GM11168 (cell line): Measurements from ENCODE around the gene MRPL43.

ENCODE experiments used
- in situ Hi-C: fragments of 300-500 bp; cut with MboI; formaldehyde crosslinking; loops from one replicate; pipeline ENCODE4 v1.12.0; 2022; ENCODE audit warnings: low sequenced_read_pairs; ENCODE audit not compliant: unreplicated experiment

Gene MRPL43

DNA sequence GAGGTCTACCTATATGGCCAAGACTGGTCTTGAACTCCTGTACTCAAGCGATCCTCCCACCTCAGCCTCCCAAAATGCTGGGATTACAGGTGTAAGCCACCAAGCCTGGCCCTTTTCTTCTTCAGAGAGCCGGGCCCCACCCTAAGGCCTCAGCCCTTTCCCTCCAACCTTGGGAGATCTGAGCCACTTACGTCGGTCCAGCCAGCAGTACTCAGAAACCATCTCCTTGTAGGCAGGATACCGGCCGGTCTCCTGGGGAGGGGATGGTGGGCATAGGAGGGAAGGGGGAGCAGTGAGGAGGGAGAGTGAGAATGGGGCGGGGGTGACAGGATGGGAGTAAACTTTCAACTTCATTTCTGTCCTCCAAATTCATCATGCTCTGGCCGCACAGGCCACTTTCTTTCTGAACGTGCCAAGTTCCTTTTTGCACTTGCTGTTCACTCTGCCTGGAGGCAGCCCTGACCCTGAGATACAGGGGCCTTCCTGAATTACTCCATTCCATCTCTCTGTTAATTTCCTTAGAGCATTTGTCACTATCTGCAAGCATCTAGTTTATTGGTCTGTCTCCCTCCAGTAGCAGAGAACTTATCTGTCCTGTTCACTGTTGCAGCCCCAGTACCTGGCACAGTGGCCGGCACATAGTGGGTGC lies 33.3 kb upstream of the MRPL43 start:
- in situ Hi-C loops, result no loop called here

DNA sequence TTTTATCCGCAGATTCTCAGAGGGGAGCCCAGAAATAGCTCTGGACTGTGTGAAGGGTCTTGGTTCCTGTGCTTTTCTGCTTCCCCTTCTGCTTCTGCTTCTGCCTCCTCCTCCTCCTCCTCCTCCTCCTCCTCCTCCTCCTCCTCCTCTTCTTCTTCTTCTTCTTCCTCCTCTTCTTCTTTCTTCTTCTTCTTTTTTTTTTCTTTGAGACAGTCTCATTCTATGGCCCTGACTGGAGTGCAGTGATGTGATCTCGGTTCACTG lies 32.1 kb upstream of the MRPL43 start:
- in situ Hi-C loops, result no loop called here

DNA sequence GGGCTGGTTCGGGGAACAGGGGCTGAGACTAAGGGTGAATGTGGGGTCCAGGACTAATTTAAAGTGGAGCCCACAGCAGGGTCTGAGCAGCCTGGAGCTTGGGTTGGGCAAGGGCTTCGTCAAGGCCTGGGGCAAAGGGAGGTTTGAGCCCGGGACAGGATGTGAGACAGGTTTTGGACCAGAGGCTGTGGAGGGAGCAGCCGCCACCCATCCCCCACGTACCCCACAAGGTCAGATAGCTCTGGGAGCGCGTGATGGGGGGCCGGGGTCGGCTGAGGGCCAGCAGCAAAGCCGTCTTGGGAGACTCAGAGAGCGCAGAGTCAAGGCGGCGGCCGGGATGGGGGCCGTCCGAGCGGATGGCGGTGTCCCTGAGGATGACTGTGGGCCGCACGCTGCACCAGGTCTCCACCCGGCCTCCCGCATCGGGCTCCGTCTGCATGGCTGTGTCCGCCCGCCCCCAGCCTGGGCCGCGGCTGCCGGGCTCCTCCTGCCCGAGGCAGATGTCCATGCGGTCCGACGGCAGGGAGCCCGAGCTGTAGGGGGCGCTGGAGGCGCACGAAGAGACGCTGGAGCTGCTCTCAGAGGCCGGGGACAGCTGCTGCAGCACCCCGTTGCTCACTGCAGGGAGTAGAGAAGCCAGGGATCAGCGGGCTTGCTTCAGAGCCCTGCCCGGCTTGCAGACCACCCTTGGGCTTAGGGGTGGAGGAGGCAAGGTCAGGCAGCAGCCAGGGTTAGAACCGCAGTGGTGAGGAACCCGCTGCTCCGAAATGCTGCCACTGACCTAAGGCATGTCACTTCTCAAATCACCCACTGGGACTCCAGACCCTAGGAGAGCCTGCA lies 31.5 kb upstream of the MRPL43 start:
- in situ Hi-C loops, result no loop called here

DNA sequence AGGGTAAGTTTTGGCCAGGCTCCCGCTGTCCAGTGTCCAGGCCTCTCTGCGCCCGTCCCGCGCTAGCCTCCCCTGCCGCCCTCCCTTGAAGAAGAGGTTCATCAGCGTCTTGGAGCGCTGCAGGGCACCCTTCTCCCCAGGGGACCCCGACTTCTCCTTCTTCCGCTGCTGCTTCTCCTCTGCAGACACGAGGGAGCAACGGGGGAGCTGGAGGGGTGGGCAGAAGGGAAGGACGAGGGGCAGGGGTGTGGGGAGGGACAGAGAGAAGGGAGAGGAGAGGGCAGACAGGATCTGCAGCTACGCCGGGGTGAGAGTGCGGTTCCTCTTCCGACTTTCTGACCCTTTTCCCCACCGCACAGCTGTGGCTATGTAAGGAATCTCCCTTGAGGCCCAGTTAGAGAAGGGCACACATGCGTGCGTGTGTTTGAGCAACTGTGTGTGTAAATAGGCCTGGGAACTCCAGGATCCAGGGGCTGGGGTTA lies 30.9 kb upstream of the MRPL43 start:
- in situ Hi-C loops, result no loop called here

DNA sequence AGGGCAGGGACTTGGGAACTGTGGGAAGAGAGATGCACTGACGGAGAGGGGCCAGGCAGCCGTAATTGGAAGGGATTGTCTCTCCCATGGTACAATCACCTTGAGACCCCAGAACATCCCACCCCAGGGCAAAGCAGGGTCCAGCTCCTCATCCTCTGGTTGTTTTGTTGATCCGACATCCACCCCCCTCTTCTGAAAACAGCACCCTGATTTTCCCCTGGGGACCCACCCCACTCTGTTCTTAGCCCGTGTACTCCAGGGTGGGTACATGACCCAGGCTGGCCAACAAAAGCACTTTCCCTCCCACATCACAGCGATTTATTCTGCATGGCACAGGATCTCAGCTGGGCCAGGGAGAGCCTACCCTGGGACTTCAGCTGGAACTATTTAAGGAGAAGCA lies 29.5 kb upstream of the MRPL43 start:
- in situ Hi-C loops, result no loop called here

DNA sequence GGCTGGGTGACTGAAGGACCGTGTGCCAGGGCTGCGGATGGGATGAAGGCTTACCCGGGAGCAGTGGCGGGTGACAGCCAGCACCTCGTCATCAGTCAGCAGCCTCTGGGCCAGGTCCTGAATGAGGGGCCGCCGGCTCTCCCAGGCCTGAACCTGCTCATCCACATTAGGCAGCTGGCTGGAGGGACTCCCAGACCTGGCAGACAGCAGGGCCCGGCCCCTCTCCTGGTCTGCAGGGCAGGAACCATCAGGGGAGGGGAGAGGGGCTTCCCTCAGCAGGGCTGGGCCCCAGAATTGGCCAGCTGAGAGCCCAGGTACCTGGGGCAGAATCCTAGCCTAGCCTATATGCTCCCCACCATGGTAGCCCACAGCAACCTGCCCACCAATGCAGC lies 28.3 kb upstream of the MRPL43 start:
- in situ Hi-C loops, result no loop called here

DNA sequence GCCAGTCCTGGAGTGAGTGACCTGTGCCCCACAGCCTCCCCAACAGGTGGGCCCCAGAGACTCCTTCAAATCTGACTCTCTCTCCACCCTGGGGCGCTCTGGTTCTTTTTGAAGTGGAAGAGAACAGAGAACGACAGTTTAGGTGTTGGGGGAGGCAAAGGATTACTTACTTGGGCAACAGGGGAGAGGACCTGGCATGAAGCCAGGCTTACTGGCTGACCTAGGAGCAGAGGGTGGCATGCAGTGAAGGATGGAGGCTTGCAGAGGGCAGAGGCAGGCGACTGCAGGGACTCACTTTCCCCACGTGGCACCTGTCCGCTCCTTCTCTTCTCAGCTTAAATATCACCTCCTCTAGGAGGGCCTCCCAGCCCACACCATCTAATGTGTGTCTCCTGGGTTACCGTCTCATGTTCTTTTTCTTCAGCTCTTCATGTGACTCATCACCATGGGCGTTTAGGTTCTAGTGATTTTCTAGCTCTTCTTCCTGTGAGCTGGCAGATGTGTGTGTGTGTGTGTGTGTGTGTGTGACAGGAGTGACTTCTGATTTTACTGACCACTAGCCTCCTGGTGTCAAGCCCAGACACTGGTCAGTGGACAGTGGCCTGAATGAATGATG lies 27.8 kb upstream of the MRPL43 start:
- in situ Hi-C loops, result no loop called here

DNA sequence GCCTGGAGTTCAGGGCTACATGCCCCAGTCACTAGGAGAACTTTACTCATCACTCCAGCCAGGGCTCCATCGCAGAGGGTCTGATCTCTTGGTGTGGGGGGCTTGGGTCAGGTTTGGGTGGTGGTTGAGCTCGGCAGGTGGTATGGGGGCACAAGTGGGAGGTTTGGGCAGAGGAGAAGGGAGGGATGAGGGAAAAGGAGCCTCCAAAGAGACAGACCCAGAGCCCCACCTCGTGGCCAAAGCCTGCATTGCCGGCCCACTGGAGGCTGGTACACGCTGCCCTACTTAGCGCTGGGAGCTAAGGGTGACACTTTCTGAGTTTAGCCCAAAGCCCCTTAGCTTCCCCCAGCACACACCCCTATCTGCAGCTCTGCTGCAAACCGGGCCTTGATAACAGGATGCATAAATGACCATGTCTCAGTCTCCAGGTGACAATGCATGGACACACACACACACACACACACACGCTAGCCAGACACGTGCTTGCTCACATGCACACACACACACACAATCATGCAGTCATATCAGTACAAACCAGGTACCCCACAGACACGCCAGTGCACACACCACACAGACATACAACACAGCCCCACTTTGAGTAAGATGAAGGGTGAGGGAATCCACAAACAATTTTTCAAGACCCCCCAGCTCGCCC lies 27.1 kb upstream of the MRPL43 start:
- in situ Hi-C loops, result no loop called here

DNA sequence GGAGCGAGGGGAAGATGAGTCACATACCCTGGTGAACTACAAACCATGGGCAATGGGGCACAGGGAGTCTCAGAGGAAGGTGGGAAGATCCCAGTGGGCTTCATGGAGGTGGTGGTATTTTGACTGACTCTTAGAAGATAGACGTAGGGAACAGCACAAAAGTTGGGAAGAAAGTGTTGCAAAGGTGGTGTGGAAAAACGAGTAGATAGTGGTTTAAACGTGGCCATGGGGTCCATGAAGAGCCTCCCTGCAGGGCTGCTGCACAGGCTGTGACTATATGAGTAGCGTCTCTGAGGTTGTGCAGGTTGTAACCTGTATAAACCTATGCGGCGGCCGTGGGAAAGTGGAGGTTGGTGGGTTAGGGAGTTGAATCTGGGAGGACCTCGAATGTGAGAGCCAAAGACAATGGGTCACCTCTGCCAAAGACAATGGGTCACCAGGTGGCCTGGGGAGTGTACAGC lies 26.1 kb upstream of the MRPL43 start:
- in situ Hi-C loops, result no loop called here

DNA sequence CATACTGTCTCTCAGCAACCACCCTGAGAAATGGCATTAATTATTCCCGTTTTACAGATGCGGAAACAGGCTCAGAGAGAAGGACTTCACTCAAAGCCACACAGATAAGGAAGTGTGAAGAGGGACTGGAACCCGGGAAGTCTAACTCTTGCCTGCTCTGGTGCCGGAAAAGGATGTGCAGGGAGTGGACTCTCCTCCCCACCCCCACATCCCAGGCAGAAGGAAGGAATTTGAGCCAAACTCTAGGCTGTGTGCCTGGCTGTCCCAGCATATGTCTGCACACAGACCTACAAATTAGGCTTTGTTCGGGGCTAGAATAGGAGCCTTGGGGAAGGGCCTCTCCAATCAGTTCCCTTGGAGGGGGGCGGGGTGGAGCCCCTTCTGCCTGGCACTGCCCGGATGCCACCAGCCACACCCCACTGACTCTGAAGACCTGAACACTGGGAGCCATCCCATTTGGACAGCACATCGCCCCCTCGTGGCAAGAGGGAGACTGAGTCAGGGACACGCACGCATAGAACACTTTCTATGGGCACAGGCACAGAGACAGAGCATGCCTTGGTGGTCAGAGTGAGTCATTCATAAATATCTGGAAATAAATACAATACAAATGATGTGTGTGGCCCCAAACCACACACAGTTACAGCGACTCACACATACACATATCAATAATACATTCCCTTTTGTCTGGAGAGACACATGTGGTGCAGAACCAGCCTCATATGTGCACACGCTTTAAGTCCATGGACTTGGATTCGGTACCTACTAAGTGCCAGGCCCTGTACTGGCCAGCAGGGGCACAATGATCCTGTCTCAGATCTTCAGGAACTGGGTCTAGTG lies 25.4 kb upstream of the MRPL43 start:
- in situ Hi-C loops, result no loop called here

DNA sequence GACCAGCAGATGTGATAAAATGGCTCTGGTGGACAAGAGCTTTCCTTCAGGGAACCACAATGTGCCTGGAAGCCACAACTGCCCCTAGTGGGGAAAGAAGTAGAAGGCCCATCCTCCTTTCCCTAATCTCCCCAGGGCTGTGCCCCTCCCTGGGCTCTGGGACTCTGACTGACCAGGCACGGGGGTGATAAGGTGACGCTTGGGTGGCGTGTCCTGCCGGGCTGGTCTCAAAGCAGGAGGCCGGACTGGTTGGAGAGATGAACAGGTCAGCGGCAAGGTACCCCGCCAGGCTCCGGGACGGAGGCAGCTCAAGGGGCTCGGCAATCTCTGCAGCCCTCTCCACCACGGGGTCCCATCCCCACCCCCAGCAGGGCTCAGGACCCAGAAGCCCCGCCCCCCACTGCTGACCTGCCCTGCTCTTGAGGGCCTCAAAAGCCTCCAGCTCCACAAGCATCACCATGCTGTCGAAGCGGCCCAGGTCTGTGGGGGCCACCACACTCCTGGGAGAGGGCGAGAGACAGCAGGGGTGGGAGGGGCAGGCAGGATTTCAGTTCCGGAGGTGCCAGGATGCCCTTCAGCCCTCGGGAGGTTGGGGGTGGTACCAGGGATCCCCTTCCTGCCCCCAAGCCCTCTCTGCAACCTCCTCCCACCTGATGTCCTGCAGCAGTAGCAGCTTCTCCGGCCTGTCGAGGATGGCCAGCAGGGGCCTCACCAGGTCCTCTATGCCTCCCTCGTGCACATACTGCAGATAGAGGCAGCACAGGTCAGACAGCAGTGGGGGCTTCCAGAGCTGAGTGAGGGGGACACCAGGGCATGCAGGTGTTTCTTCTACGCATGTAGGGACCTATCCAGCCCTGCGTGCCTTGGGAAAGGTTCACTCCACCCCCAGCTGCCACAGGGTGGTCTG lies 24.5 kb upstream of the MRPL43 start:
- in situ Hi-C loops, result no loop called here

DNA sequence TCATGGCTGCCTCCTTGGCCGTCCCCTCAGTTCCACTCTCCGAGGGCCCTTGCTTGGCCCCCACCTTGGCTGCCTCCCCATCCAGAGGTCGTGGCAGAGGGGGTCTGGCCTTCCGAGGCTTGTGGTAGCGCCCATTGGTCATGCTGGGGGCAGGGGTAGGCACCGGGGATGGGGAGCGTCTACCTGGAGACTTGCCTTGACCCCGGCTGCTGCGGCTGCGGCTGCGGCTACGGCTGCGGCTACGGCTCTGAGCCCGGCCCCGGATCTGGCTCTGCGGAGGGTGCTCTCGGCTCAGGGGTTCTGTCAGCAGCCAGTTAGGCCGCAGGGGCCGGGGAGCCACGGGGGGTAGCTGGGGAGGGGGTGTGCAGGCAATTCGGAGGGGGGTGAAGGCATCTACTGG lies 23.0 kb upstream of the MRPL43 start:
- in situ Hi-C loops, result no loop called here

DNA sequence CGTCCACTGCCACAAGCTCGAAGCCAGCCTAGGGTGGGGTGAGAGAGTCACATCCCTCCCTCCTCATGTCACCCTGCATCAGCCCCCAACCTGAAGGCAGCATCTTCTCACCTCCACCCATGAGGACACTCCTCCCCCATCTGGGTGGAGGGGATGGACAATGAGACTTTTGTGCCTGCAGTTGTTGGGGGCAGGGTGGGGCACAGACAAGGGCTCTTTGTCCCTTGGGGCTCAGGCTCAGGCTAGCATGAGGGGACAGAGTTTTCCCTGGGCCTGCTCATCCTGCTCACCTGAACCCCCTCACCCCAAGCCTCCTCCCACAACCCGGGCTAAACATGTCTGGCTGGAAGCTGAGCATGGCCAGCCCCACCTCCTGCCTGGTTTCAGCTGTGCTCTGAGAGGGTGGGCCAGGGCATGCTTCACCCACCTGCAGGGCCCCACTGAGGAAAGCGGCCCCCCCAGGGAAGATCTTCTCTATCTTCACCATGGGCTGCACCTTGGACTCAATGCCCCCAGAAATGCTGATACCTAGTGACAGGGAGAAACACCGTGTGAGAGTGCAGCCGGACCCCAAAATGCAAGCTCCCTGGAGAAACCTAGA lies 21.6 kb upstream of the MRPL43 start:
- in situ Hi-C loops, result no loop called here

DNA sequence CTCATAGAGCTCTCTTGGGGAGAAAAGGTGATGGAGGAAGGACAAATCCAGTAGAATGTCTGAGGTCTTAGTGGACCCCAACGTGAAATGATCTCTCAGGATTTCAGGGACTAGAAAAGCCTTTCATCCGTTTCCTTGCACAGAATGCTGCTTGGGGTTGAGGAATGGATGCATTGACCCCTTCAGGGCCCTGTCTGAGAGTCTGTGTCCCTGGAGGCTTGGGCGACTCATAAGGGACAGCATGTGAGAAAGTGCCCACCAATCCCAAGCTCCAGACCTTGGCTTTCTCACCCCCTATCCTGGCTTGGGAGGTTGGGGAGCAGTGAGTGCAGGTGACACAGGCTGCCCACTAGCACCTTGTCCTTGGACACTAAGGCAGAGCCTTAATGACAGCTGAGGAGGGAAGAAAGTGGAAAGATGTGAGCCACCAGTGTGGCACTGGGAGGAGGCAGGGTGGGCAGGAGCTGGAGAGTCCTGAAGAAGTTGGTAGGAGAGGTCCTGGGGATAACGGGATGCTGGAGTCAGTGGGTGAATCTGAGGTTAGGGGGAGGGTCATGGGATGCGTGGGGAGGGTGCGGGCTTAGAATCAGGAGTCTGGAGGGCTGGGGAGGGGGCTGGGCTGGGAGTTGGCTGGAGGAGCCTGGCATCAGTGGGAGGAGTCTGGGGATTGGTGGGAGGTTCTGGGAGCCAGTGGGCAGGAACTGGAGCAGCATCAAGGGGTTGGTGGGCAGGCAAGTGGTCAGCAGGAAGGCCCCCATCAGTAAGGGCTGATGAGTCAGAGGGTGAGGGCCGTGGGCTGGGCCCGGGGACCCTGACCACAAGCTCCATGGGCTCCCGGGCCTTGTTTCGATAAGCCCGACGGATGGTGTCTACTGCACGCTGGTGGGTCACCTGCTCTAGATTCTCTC lies 20.9 kb upstream of the MRPL43 start:
- in situ Hi-C loops, result no loop called here

DNA sequence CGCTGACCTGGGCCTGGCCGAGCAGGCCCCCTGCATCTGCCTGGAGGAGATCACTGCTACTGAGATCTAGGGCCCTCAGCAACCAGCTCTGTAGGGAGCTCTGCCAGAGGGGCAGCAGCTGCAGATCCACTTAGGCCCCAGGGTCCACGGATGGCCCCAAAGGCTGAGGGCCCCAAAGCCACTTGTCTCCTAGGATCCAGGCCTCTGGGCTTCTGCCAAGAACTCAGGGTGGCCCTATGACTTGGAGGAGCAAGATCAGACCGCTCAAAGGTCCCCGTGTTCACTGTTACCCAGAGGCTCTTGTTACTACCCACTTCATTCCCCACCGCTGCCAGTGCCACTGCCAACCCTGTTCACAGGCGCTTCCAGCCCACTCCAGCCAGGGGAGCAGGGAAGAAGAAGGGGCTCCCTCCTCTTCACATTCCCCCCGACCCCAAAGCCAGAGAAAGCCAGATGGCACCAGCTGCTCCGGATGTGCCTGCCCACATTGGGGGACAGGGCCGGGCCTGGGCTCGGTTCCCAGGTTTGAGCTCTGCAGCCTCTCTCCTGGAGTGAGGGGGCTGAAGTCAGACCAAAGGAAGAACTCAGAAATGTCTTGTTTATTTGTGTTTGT lies 19.9 kb upstream of the MRPL43 start:
- in situ Hi-C loops, result no loop called here

DNA sequence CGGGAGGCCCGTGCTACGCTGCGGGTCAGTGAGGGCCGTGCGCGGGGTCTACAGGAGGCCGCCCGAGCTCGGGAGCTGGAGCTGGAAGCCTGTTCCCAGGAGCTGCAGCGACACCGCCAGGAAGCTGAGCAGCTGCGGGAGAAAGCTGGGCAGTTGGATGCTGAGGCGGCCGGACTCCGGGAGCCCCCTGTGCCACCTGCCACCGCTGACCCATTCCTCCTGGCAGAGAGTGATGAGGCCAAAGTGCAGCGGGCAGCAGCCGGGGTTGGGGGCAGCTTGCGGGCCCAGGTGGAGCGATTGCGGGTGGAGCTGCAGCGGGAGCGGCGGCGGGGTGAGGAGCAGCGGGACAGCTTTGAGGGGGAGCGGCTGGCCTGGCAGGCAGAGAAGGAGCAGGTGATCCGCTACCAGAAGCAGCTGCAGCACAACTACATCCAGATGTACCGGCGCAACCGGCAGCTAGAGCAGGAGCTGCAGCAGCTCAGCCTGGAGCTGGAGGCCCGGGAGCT lies 19.3 kb upstream of the MRPL43 start:
- in situ Hi-C loops, result no loop called here

DNA sequence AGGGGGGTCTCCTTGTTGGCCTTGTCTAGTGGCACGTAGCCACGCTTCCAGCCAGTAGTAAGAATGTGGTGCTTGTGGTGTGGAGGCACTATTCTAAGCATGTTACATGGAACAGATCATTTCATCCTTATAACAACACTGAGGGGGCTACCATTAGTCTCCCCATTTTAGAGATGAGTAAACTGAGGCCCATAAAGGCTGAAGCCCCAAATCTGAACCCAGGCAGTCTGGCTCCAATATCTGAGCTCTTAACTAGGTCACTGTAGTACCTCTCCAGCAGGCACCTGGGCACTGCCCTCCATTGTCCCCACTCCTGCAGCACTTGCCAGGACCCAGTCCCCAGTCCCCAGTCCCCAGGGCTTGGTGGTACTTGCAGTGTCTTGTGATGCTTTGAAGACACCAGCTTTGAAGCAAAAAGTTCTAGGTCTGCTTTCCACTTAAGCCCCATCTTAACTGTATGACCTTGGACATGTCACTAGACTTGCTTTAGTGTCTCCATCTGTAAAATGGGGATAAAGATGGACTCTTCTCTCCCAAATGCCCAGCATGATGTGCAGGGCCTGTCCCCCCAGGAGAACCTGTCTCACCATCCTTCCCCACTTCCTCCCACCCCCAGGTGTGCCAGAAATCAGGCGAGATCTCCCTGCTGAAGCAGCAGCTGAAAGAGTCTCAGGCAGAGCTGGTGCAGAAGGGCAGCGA lies 18.7 kb upstream of the MRPL43 start:
- in situ Hi-C loops, result no loop called here
